ENCODE data around the gene GPATCH2L.

GPATCH2L gene

DNA sequence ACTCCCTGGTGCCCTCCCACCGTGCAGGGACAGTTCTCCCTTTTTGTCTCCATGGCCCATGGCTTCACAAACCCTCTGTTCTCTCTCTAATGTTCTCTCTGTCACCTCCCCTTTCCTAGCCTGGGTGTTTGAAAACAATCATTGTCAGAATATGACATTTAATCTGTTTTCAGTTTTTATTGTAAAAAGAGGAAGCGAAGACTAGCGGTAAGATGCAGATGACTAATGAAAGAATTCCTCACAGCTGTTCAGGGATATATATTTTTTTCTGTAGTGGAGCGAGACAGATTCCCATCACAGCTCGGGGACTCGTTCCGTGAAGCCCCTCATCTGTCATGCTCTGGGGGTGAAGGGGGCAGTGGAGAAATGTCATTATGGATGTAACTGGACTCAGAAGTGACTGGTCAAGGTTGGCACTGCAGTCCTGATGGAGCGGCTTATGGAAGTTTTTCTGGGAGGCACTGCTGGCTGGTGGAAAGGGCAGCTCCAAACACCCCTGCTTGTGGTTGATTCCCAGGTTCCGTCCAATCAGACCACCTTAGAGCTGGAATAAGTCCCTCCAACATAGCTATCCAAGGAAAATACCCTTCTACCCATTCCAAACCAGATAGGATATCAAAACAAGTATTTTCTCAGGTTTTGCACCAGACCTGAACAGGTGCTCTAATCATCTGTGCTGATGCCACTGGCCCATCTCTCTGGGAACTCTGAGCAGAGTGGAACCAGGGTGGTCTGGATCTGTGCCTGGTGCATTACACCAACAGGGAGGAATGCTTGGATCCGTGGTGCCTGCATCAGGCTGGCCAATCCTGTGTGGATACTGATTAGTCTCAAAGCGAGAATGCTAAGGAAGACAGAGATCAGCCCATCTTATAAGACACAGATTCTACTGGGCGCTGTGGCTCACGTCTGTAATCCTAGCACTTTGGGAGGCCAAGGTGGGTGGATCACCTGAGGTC lies 84.7 kb downstream of the GPATCH2L start:
- Mint-ChIP-seq H3K4me1 (ENCODE audit: low read depth) (no peaks in the 10 kb centered on the region), H3K27ac (no peak overlapping the region), H3K4me3 (no peak overlapping the region), H3K27me3 (ENCODE audit: low read depth) (no peaks in the 10 kb centered on the region), H3K36me3 (ENCODE audit: low read depth) (peaks cover 3% of the 10 kb centered on the region), H3K9me3 (peaks cover 6% of the 10 kb centered on the region)
- no peak for DNase-seq (ENCODE audit: low spot score)

DNA sequence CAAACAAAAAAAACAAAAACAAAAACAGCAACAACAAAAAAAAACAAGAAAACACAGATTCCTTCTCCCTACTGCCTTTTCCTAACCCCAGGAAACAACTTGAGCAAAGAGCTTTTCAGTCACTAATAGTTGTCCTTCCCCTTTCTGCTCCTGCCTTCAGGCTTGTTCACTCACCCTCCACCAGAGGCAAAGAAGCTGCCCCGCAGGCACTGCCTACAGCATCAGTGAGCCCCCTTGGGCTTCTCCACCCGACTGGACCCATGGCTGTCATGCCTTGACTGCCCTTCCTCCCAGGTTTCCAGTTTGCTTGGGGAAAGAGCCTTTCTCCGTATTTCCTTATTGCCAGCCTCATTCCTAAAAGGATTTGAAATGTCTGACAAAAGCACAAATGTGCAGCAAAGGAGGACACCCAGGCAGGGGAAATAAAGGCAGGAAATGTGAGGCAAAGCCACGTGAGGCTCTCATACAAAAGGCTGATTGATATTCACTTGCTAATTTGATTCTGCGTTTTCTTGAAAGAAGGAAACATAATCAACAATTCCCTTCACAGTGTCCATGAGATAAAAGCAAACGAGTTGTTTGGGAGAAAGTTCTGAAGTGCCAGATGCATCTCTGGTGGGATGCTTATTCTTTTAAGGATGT lies 85.7 kb downstream of the GPATCH2L start:
- Mint-ChIP-seq H3K4me1 (ENCODE audit: low read depth) (no peaks in the 10 kb centered on the region), H3K27ac (no peak overlapping the region), H3K27me3 (ENCODE audit: low read depth) (no peaks in the 10 kb centered on the region), H3K36me3 (ENCODE audit: low read depth) (peaks cover 3% of the 10 kb centered on the region), H3K4me3 (no peak overlapping the region), H3K9me3 (peaks cover 13% of the 10 kb centered on the region)
- DNase-seq (ENCODE audit: low spot score), result no peak

- Mint-ChIP-seq H3K36me3 (ENCODE audit: low read depth) (no peaks in the 10 kb centered on the region), H3K9me3 (peaks cover 16% of the 10 kb centered on the region), H3K27me3 (ENCODE audit: low read depth) (peaks cover under 1% of the 10 kb centered on the region), H3K27ac (no peak overlapping the region), H3K4me1 (ENCODE audit: low read depth) (no peaks in the 10 kb centered on the region), H3K4me3 (no peak overlapping the region)
- DNase-seq (ENCODE audit: low spot score), result no peak
Observed at GRCh38 chr14:76245097-76245496, 93.4 kb downstream of the GPATCH2L start.

DNA sequence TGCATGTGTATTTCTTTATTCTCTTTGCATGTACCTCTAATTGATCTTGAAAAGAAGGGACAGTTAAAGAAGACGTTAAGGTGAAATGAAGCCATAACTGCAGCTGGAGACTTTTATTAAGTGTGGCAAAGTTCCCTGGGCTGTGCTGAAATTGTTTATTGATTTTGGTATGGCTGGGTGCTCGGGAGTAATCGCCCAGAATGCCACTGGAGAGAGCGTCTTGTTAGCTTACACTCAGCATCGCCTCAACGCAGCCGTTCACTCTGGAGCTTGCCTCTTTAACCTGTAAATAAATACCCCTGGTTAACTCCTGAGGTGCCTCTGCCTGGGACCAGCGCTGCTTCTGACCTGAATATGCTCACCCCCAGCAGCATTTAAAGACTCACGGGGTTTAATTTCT lies 98.6 kb downstream of the GPATCH2L start:
- no peak for DNase-seq (ENCODE audit: low spot score)
- Mint-ChIP-seq H3K27me3 (ENCODE audit: low read depth) (peaks cover 5% of the 10 kb centered on the region), H3K9me3 (no peaks in the 10 kb centered on the region), H3K27ac (no peak overlapping the region), H3K4me1 (ENCODE audit: low read depth) (no peaks in the 10 kb centered on the region), H3K36me3 (ENCODE audit: low read depth) (no peaks in the 10 kb centered on the region), H3K4me3 (no peak overlapping the region)

- Mint-ChIP-seq H3K4me1 (ENCODE audit: low read depth) (no peaks in the 10 kb centered on the region), H3K4me3 (no peak overlapping the region), H3K36me3 (ENCODE audit: low read depth) (no peaks in the 10 kb centered on the region), H3K9me3 (no peaks in the 10 kb centered on the region), H3K27ac (no peak overlapping the region), H3K27me3 (ENCODE audit: low read depth) (peaks cover 5% of the 10 kb centered on the region)
- no peak for DNase-seq (ENCODE audit: low spot score)
Observed at GRCh38 chr14:76252471-76252870, 100.7 kb downstream of the GPATCH2L start.

DNA sequence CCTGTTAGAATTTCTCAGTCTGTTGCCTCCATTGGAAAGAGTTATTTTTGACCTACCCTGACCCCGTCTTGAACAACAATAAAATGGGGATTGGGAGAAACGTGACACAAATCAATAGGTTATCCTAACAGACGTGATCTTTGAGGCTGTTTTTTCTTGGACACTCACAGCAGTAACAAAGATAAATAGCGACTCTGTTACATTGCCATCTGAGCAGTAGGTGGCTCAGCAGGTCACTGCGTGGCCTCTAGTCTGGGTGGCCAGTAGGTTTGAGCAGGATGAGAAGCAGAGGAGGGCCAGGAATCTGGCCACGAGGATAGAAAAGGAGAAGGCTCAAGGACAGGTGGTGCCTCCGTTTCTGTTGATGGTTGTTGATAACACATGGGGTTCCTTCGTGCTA lies 101.4 kb downstream of the GPATCH2L start:
- Mint-ChIP-seq H3K27ac (no peak overlapping the region), H3K36me3 (ENCODE audit: low read depth) (no peaks in the 10 kb centered on the region), H3K9me3 (no peaks in the 10 kb centered on the region), H3K4me1 (ENCODE audit: low read depth) (no peaks in the 10 kb centered on the region), H3K27me3 (ENCODE audit: low read depth) (peaks cover 5% of the 10 kb centered on the region), H3K4me3 (no peak overlapping the region)
- no peak for DNase-seq (ENCODE audit: low spot score)

- H3K27me3 Mint-ChIP-seq (ENCODE audit: low read depth), result peaks cover 3% of the 10 kb centered on the region
- H3K4me3 Mint-ChIP-seq, result no peak overlapping the region
- no peak for DNase-seq (ENCODE audit: low spot score)
- H3K4me1 Mint-ChIP-seq (ENCODE audit: low read depth), result peaks cover under 1% of the 10 kb centered on the region
- H3K9me3 Mint-ChIP-seq, result no peaks in the 10 kb centered on the region
- H3K36me3 Mint-ChIP-seq (ENCODE audit: low read depth), result no peaks in the 10 kb centered on the region
- H3K27ac Mint-ChIP-seq, result no peak overlapping the region
Observed at GRCh38 chr14:76256545-76256944, 104.8 kb downstream of the GPATCH2L start.

- H3K36me3 Mint-ChIP-seq (ENCODE audit: low read depth), result no peaks in the 10 kb centered on the region
- H3K4me3 Mint-ChIP-seq, result no peak overlapping the region
- DNase-seq (ENCODE audit: low spot score), result no peak
- peaks cover 2% of the 10 kb centered on the region for H3K4me1 Mint-ChIP-seq (ENCODE audit: low read depth)
- H3K27ac Mint-ChIP-seq, result no peak overlapping the region
- no peaks in the 10 kb centered on the region for H3K9me3 Mint-ChIP-seq
- peaks cover 1% of the 10 kb centered on the region for H3K27me3 Mint-ChIP-seq (ENCODE audit: low read depth)
Observed at GRCh38 chr14:76257111-76257803, 105.5 kb downstream of the GPATCH2L start.

- Mint-ChIP-seq H3K4me3 (no peak overlapping the region), H3K4me1 (ENCODE audit: low read depth) (peaks cover 2% of the 10 kb centered on the region), H3K36me3 (ENCODE audit: low read depth) (no peaks in the 10 kb centered on the region), H3K27me3 (ENCODE audit: low read depth) (no peaks in the 10 kb centered on the region), H3K9me3 (no peaks in the 10 kb centered on the region), H3K27ac (no peak overlapping the region)
- DNase-seq (ENCODE audit: low spot score), result no peak
Observed at GRCh38 chr14:76257842-76258397, 106.2 kb downstream of the GPATCH2L start.

DNA sequence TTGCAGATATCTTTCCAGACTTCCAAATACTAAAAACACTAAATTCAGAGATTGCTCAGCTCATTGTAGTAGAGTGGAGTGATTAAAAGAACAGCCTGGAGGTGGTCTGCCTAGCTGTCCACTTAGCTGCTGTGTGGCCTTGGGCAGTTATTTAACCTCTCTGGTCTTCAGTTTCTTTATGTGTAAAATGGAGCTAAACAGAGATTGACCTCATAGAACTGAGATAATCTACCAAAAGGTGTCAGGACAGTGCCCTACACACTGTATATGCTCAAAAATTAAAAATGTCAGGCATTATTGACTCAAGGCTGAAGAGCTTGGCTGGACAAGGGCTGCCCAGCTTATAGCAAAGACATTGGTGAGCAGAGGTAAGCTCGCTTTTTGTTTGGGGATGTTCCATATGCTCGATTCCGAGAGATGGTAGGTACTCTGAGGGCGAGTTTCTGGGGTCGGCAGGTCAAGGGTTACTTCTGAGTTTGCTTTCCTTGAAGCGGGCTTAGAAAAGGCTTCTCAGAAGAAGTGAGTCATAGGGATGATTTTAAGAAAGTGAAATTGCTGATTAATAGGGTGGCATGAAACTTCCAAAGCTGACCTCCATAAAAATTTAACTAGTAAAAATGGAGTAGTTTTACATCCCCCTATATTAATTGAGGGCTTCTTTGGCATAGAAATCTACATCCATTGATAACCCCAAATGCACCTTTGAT lies 107.5 kb downstream of the GPATCH2L start:
- Mint-ChIP-seq H3K4me3 (no peak overlapping the region), H3K36me3 (ENCODE audit: low read depth) (no peaks in the 10 kb centered on the region), H3K4me1 (ENCODE audit: low read depth) (peaks cover 2% of the 10 kb centered on the region), H3K9me3 (no peaks in the 10 kb centered on the region), H3K27ac (no peak overlapping the region), H3K27me3 (ENCODE audit: low read depth) (no peaks in the 10 kb centered on the region)
- DNase-seq (ENCODE audit: low spot score), result no peak

GRCh38 chr14:76260749-76261148 lies 109.0 kb downstream of the GPATCH2L start:
- H3K27me3 Mint-ChIP-seq (ENCODE audit: low read depth), result no peaks in the 10 kb centered on the region
- peaks cover 2% of the 10 kb centered on the region for H3K4me1 Mint-ChIP-seq (ENCODE audit: low read depth)
- H3K9me3 Mint-ChIP-seq, result no peaks in the 10 kb centered on the region
- no peak overlapping the region for H3K27ac Mint-ChIP-seq
- no peaks in the 10 kb centered on the region for H3K36me3 Mint-ChIP-seq (ENCODE audit: low read depth)
- no peak overlapping the region for H3K4me3 Mint-ChIP-seq
- no peak for DNase-seq (ENCODE audit: low spot score)

GRCh38 chr14:76261371-76261811 lies 109.7 kb downstream of the GPATCH2L start:
- no peaks in the 10 kb centered on the region for H3K27me3 Mint-ChIP-seq (ENCODE audit: low read depth)
- H3K36me3 Mint-ChIP-seq (ENCODE audit: low read depth), result no peaks in the 10 kb centered on the region
- H3K9me3 Mint-ChIP-seq, result no peaks in the 10 kb centered on the region
- H3K4me1 Mint-ChIP-seq (ENCODE audit: low read depth), result peaks cover 2% of the 10 kb centered on the region
- no peak overlapping the region for H3K27ac Mint-ChIP-seq
- no peak for DNase-seq (ENCODE audit: low spot score)
- no peak overlapping the region for H3K4me3 Mint-ChIP-seq

DNA sequence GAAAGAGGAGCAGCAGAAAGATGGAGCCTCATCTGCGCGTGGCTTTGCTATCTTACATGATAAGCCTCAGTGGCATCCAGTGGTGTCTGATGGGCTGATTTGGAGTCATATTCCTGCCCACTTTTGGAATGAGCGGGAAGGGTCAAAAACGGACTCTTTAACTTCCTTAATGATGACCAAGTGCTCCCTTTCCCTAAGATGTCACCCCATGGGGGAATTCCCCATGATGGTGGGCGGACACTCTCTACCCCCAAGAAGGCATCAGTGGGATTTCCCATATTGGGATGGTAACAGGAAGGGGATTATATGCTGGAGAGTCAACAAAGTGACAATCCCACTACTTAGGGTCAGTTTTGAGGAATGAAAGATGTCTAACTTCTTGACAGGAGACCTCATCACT lies 110.9 kb downstream of the GPATCH2L start:
- Mint-ChIP-seq H3K9me3 (no peaks in the 10 kb centered on the region), H3K4me1 (ENCODE audit: low read depth) (peaks cover 2% of the 10 kb centered on the region), H3K27ac (no peak overlapping the region), H3K4me3 (no peak overlapping the region), H3K36me3 (ENCODE audit: low read depth) (no peaks in the 10 kb centered on the region), H3K27me3 (ENCODE audit: low read depth) (no peaks in the 10 kb centered on the region)
- DNase-seq (ENCODE audit: low spot score), result no peak

Data from T-helper 2 cell treated with Interferon-gamma antibody and Interleukin-4, amounts not matched to agents 5 μg/mL and 100 μg/mL, for 36 hours (primary cell).